ENCODE measurements around the gene ECM2.
A peak's percentile ranks its signal among the peaks of the same experiment; 100 is the strongest.

The ECM2 gene

GRCh38 chr9:92480291-92480771 is 55.5 kb downstream of the ECM2 start:
- intact Hi-C loops (cut with DNase I): no loop called here
- no peak for DNase-seq

- intact Hi-C loops (cut with DNase I): no loop called here
- DNase-seq: no peak
These were observed 56.4 kb downstream of the ECM2 start for GRCh38 chr9:92479346-92479745.

- no peak for DNase-seq
- intact Hi-C loops (cut with DNase I): no loop called here
These were observed 57.0 kb downstream of the ECM2 start for GRCh38 chr9:92478783-92479182.

GRCh38 chr9:92476962-92477361 is 58.8 kb downstream of the ECM2 start:
- intact Hi-C loops (cut with DNase I): no loop called here
- DNase-seq: no peak

DNA sequence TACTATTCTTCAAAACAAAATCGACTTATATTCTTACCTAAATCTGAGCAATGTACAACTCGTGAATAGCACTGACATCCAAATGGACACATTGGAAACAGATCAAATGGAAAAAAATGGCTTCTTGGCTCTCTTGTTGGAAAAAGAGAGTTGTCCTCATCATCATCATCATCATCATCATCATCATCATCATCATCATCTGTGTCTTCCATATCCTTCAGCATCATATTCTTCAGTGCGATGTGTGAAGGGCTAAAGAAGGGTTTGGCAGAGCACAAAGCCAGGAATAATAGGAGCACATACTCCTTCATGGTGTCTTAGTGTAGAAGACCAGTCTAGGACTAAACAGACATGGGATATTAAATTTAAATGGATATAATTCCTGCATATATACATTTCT is 61.2 kb downstream of the ECM2 start:
- DNase-seq: no peak
- intact Hi-C loops (cut with DNase I): no loop called here

- peak in 7 of 42 donors; percentile 7 to 55 (median 23) for DNase-seq
- intact Hi-C loops (cut with DNase I): no loop called here
These were observed 67.6 kb downstream of the ECM2 start for GRCh38 chr9:92468206-92468605.

DNA sequence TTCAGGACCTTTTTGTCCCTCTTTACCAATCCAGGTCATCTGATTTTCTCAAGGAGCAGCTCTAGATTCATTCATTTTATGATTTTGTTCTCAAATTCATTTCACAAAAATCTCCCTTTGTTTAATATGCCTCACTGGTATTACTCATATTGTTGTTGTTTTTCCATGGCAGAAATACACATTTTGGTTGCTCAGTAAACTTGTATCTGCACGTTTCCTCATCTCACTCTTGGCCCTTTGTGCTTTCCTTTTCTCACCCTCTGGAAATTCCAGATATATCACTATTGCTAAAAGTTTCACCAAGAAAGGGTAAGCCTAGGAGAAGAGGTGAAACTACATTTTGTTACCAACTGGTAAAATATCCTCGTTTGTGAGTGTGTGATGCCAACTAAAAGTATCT is 68.3 kb downstream of the ECM2 start:
- intact Hi-C loops (cut with DNase I): no loop called here

GRCh38 chr9:92467041-92467440 is 68.7 kb downstream of the ECM2 start:
- DNase-seq: no peak
- intact Hi-C loops (cut with DNase I): no loop called here

More for the DNA sequence above, 68.3 kb downstream of the ECM2 start:
- no peak for DNase-seq

DNA sequence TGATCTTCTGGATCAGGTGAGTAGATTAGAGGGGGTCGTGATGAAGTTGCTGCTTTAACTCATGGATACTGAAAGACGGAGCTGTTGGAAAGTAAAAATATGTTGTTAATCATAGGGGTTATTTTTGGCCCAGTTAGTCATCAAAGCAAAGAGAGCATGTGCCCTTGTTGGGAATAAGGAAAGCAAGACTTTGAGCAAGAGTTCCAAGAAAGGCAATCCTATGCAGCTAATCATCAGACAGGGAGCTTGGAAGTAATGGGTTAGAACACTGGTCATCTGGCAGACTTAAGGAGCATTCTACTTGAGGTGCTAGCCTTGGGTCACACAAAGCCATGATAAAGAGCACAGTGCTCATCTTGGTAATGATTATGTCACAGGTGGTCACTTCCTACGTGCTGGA is 71.8 kb downstream of the ECM2 start:
- DNase-seq: peak in 3 of 42 donors; percentile 21 to 43 (median 25)

DNA sequence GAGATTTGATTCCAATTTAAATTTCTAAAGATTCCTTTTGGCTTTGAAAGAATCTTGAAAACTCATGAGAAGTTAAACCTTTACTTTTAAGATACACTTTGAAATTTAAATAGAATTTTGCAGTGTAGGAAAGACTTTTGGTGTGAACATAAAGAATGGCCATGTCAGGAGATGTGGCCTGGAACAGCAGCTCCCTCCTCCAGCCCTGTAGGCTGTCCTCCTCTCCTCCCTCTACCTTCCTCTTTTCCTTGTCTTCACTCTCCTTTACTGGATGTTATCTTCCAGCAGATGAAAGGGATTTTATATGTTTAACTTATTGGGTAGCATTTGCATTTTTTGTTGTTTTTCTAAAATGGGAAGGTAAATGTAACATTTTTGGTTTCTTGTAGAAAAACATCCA is 72.4 kb downstream of the ECM2 start:
- DNase-seq: no peak
- intact Hi-C loops (cut with DNase I): no loop called here

More for the DNA sequence above, 71.8 kb downstream of the ECM2 start:
- intact Hi-C loops (cut with DNase I): no loop called here

- intact Hi-C loops (cut with DNase I): no loop called here
- no peak for DNase-seq
These were observed 78.2 kb downstream of the ECM2 start for GRCh38 chr9:92457576-92457975.

- no peak for DNase-seq
- intact Hi-C loops (cut with DNase I): no loop called here
These were observed 80.6 kb downstream of the ECM2 start for GRCh38 chr9:92455217-92455616.

- intact Hi-C loops (cut with DNase I): no loop called here
- DNase-seq: no peak
These were observed 89.3 kb downstream of the ECM2 start for GRCh38 chr9:92446536-92446935.
